Stimulated activated CD4-positive, alpha-beta T cell treated with anti-CD3 and anti-CD28 coated beads, Interleukin-4, amount 100 ng/mL, for 48 hours (primary cell): Measurements from ENCODE around the gene ERAL1.
A peak's percentile ranks its signal among the peaks of the same experiment; 100 is the strongest.
"Not testable (repeated sequence)": the region's sequence is repeated elsewhere in the genome, so short reads cannot be mapped to it uniquely, and the experiment has no call there.

Experiments used
- DNase-seq, 2 donors: peaks; one replicate each; pipeline ENCODE4 v3.0.0-alpha.2; 2020; ENCODE audit warnings: low read depth in 2 of 2

The ERAL1 gene

DNA sequence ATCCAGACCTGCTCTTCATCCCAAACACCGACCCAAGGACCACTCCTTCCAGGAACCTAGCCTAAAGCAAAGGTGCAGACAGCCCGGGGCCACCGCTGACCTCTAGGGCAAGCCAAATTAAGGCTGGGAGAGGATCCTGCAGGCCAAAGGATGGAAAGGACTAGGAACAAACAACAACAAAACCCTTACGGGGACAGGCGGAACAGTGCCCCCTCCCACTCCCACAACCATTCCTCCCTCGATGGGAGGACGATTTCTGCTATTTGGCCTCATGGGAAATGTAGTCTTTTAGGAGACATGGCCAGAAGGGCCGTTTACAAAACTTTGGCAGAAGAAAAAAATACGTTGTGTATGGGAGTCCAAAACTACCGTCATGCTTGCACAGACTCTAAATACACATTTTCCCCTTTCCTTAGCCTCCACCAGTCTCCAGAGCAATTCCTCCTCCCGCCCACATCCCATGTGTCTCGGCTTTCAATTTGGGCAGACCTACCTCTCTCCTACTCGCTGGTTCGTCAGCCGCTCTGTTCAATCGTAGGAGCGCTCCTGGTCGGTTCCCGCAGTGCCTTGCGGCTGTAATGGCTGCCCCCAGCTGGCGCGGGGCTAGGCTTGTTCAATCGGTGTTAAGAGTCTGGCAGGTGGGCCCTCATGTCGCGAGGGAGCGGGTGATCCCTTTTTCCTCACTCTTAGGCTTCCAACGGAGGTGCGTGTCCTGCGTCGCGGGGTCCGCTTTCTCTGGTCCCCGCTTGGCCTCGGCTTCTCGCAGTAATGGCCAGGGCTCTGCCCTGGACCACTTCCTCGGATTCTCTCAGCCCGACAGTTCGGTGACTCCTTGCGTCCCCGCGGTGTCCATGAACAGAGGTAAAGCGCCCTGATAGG, at the start of gene ERAL1:
ERAL1 (plus strand) TSS at position 560 of the 879 bp plus-strand sequence; CDS start at position 579, 19 bp downstream.
- peak; percentile 75 to 81 for DNase-seq

DNA sequence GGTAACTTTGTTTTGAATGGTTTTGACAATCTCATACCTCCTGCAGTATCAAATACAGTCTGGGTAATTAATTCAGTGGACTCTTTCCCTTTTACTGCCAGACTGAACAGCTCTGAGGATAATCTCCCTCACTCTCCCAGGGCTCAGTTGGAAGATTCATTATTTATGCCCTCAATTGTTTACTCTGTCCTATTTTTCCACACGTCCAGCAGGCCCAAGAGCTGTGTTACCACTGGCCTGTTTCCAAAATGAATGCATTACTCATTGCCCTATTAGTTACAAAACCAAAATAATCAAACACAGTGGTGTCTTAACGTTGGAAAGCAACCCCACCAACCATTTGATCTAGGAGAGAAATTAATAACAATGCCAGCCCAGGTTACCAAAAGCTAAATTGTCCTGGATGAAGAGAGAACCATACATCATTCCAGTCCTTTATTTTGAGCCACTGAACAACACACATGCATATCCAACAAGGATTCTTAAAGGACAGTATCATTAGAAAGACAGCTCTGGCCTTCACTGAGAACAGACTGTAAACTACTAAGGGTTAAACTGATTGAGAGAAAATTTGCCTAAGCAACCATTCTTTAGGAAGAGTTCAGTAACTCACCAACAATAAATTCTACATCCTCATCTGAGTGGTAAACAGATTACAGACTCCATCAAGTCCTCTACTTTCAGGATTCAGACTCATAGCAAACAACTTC, 46.7 kb upstream of the ERAL1 start:
- DNase-seq = no peak

DNA sequence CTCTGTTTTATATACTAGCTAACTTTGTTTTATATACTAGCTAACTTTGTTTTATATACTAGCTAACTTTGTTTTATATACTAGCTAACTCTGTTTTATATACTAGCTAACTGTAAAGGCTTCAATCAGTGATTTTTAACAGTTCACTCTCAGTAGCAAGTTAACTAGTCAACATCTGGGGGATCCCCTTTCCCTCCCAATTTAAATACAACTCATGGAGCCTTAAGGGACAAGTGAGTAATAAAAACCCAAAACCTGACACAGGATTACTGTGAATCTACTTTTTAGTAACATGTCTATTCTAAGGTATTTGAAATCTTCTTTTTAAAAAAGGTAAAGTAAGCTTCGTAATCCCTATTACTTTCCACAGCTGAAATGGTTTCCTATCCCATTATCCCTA, 44.4 kb upstream of the ERAL1 start:
- no peak for DNase-seq

DNA sequence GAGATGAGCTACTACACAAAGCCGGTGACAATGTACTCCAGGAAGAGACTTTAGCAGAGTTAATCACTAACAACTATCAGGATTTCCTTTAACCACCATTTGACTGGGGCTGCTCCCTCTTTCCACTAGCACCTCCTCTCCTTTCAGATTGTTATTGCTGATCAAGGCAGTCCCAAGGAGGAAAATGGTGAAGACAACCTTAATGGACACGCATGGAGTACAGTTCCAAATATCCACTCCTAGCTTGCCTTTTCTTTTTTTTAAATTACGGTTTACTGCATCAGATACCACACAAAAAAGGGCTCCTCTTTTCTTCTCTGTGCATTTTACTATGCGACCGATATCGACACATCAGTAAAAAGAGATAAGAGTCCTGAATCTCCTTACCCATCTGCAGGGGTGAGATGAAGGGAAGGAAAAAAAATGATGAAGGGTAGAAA, 43.1 kb upstream of the ERAL1 start:
- no peak for DNase-seq

DNA sequence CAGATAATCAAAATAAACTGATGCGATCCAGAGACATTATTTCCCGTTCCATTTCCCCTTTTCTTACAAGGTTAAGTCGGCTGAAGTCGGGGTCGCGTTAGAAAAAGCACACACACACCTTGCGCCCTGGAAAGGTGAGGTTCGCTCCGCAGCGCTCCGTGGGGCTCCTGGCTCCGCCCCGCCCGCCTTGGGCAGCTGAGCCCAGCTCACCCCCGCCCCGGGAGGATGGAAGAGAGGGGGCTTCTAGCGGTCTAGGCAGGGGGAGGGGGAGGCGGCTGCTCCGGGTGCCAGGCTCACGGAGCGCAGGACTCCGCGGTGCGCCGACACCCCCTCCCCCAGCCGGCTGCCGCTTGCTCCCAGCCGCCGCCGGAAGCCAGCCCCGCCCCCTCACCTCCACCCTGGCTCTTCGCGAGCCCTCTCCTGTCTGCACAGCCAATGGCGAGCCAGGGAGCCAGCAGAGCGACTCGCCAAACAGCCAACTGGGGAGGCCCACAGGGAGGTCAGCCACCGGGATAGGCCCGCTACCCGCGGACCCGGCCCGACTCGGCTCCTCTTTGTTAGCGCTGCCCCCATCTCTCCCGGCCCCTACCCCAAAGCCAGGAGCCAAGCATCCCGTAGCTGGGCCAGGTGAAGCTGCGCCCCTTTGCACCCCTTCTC, 42.6 kb upstream of the ERAL1 start:
- DNase-seq = peak; percentile 94 to 97

DNA sequence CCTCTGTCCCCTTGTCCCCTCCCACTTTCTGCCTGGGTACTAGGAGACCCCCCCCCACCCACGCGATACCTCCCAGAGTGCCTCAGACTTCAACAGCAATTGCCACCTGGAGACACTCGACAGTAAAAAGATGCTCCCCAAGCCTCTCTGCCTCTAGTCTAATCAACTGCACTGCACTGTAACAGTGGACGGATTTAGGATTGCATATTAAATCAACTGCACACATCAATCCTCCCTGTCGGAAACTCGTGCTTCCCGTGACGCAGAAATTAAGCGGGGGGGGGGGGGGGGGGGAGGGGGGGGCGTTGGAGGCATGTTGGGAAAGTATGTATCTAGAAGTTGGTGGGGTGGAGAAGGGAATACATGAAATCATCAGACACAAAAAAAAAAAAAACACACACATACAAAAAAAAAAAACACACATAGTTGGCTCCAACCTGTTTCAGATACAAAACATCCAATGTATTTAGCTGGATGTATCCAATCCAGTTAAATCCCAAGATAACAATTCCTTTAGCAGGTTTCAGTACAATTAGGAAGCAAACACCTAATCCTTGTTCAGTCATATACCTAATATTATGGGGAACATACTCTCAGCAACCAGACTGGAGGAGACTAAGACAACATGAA, 42.0 kb upstream of the ERAL1 start:
- no peak for DNase-seq

DNA sequence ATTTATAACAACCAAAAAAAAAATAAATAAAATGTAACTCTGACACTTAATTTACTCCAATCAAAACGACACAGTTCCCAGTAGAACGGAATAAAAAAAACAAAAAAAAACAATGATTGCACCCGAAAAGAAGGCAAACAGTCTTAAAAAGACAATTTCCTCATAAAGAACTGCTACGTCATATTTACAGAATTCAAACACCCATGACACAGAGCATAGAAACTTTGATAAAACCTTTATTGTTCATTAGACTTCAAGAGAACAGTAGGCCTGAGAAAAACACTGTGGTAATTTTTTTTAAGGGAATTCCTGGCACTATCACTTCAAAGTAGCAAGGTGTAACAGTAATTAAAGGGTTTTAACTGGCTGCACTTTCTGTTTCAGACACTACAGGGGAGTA, 38.3 kb upstream of the ERAL1 start:
- no peak for DNase-seq

DNA sequence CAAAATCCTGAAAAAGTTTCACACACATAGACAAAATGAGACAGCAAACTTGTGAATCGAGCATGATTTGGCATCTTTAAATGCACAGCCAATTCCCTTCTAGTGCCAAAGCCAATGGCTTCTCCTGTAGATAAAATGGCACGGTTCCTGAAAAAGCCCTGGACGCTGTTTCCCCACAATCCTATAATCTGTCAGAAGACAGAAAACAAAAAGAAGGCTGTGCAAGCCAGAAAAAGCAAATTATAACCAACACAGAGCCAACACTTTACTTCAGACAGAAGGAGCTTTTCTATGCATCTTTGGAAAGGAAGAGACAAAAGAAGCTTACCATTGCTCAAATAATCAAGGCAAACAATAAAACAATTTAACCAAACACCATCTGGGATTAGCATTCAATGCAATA, 36.0 kb upstream of the ERAL1 start:
- DNase-seq = no peak

DNA sequence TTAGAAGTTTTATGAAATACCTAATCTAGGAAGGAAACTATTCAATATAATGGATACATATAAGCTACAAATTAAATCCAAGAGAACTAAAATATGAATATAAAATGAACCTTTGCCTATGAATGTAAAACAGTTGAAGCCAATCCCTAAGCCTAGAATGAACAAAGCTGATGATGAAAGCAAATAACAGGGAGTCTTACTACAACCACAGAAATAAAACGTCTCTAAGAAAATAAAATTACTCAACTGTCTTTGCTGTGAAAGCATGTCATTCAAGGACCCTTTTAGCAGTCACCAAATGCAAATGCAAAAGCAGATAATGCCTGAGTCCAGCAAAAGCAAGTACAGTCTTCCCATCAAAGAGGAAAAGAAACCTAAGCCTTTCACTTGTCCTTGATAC, 35.2 kb upstream of the ERAL1 start:
- no peak for DNase-seq

DNA sequence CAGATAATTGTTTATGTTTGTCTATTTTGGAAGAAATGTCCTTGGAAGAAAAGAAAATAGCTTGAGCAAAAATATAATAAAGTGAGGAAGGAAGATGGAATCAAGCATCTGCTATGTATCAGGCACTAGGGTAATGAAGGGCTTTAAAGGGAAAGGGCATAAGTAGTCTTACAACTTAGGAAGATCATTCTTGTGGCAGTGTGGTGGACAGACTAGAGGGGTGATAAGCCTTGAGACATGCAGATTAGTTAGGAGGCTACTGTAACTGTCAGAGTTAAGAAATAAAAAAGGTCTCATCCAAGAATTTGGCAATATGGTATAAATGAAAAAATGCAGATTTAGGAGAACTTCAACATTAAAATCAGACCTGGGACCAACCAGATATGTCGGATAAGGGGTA, 27.1 kb upstream of the ERAL1 start:
- DNase-seq = no peak

DNA sequence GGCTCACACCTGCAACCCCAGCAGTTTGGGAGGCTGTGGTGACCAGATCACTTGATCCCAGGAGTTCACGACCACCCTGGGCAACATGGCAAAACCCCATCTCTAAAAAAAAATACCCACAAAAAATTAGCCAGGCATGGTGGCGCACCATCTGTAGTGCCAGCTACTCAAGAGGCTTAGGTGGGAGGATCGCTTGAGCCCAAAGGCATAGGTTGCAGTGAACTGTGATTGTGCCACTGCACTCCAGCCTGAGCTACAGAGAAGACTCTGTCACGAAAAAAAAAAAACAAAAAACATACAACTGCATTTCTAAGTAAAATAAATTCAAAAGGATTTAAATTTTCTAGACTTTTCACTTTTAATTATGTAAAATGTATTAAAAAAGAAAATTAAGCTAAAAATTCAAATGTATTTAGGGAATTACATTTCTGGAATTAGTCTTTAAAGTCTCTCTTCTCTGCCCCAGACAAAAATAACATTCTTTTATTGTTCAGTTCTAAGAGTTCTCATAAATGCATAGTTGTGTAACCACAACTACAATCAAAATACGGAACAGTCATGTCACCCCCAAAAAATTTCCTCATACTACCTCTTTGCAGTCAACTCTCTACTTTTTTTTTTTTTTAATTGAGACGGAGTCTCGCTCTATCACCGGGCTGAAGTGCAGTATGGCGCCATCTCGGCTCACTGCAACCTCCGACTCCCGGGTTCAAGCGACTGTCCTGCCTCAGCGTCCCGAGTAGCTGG, 26.3 kb upstream of the ERAL1 start:
- DNase-seq = no peak

DNA sequence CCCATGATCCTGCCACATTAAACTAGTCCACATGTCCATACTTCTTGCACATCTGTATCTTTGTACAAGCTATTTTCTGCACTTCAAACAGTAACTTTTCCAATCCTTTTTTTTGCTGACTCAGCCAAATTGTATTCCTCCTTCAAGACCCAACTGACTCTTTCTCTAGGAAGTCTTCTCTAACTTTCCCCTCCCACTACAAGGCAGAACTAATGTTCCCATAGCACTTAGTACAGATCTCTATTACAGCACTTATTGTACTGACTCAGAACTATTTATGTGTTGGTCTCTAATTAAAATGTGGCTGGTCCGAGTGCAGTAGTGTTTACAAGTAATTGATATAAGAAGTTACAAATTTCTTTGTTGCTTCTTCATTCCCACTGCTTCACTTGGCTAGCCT, 20.4 kb upstream of the ERAL1 start:
- DNase-seq = no peak

DNA sequence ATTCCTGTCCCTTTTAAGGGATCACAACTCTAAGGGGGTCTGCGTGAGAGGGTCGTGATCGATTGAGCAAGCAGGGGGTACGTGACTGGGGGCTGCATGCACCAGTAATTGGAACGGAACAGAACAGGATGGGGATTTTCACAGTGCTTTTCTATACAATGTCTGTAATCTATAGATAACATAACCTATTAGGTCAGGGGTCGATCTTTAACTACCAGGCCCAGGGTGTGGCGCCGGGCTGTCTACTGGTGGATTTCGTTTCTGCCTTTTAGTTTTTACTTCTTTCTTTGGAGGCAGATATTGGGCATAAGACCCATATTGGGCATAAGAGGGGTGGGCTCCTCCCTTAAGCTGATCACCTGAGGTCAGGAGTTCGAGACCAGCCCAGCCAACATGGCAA, 18.3 kb upstream of the ERAL1 start:
- DNase-seq = not testable (repeated sequence)

DNA sequence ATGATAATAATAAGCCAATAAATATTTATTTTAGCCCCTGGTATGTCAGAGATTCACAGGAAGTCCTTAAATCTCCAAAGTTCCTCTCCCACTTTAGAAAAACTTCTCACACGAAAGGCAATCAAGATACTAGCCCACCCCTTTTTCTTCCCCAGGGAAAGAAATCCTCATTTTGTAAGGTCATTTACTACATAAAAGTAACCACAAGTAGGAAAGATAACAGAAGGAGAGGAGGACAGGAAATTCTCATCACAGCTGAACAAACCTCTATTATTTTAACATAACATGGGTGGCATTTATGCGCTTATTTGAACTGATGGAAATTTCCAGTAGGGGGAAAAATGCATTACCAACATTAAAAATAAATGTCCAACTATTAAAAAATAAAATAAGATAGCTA, 15.6 kb upstream of the ERAL1 start:
- no peak for DNase-seq

DNA sequence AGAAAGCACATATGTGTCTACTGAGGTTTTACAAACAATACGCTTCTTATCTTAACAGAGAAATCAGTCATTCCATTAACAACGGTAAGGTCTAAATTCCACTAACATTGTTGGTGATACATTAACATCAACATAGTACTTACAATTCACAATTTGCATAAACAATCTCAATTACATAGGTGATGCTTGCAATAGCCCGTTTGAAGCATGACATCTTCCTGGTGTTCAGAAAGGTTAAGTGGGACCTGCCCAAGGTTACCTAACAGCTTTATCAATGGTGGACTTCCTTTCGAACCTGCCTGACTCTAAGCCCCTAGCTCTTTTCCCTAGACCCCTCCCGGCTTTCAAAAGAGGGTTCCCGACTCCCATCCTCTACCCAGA, 12.9 kb upstream of the ERAL1 start:
- no peak for DNase-seq

DNA sequence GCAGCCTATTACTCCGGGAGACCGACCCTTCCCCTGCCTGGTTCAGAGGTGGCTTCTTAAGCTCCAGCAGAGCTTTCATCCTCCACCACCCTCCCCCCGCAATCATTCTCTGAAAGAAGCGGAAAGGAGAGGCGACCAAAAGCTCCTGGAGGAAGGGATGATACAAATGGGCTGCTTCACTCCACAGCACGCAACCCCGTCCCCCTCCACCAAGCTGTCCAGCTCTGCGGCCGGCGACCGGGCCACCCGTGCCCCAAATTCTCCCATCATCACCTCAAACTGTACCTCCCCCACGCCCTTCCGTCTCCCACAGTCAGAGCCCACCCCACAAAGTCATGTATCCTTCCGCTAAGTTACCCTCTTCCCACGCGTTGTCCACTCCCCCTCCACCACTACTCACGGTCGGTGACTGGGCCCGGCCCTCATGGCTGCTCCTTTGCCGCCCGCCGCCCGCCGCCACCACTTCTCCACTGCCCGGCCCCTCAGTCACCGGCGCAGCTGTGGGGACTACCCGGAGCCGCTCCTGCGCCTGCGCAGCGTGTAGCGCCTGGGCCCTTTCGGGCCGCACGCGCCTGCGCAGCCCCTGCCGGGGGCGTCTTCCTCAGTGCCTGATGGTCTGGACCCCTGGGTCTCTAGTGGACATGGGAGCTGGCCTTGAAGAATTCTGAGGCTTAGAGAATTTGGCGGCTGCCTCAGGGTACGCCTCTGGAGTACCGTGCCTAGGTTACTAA, 12.4 kb upstream of the ERAL1 start, which contains the start of gene FAM222B:
FAM222B (minus strand) TSS at position 509 of the 731 bp plus-strand sequence. CDS start 76,123 bp downstream, outside the sequence.
- peak; percentile 79 to 83 for DNase-seq

DNA sequence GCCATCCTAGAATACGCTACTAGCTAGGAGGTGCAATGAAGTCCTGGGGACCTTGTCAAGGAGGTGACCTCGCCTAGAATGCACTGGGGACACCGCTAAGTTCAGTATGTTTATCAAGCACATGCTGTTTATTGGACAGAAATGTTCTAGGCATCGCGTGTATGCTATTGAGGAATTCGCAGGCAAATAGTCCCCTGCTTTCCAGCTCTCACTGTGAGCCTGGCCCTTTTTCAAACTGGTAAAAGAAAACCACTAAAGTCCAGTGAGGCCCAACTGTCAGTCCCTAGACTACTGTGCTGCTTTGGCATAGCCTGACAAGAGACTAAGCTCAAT, 11.0 kb upstream of the ERAL1 start:
- DNase-seq = no peak

DNA sequence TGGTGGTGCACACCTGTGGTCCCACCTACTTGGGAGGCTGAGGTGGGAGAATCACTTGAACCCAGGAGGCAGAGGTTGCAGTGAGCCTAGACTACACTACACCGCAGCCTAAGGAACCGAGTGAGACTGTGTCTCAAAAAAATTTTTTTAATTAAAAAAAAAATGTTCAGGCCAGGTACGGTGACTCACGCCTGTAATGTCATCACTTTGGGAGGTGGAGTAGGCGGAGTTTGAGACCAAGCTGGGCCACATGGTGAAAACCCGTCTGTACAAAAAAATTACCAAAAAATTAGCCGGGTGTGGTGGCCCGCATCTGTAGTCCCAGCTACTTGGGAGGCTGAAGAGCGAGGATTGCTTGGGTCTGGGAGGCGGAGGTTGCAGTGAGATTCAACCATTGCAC, 8.6 kb upstream of the ERAL1 start:
- DNase-seq = no peak

DNA sequence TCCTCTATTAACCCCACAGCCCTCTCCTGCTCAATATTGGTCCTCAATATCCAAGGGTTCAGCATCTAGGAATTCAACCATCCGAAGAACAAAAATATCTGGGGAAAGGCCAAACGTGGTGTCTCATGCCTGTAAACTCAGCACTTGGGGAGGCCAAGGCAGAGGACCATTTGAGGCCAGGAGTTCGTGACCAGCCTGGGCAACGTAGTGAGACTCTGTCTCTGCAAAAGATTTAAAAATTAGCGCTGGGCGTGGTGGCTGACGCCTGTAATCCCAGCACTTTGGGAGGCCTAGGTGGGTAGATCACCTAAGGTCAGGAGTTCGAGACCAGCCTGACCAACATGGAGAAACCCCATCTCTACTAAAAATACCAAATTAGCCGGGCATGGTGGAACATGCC, 8.1 kb upstream of the ERAL1 start:
- not testable (repeated sequence) for DNase-seq

DNA sequence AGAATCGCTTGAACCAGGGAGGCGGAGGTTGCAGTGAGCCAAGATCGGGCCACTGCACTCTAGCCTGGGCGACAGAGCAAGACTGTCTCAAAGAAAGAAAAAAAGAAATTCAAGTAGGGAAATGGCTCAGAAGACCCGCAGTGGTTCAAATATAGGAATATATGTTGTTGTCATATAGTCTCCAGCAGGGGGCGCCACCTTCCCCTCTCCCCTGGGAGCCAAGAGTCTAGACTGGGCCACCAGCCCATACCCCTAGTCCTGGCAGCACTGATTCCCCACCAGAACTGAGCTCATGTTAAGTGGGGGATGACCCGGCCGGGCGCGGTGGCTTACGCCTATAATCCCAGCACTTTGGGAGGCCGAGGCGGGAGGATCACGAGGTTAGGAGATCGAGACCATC, 6.1 kb upstream of the ERAL1 start:
- peak; percentile 65 to 75 for DNase-seq

DNA sequence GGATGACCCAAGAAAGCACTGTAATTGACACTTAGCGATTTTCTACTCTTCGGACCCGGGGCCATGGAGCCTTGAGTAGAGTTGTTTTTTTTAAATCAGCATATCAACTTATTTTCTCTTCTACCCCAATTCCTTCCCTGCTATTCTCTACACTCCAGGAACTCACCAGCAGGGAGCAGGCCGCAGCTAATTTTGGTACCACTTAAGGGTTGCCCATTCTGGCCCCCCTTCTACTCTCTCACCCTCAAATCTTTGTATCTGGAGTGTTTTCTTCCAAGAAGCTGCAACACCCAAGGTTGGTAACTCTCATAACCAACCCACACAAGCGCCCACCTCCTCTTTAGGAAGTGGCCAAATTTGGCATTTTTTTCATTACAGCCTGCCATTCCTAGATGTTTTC, 5.5 kb upstream of the ERAL1 start:
- no peak for DNase-seq
